Stimulated activated CD4-positive, alpha-beta T cell treated with anti-CD3 and anti-CD28 coated beads, Interleukin-12 subunit alpha, Interleukin-12 subunit beta, amount 100 ng/mL, for 4 hours (primary cell): Measurements from ENCODE around the gene TSPAN11.

Experiments
- DNase-seq: peaks from one replicate; pipeline ENCODE4 v3.0.0-alpha.2; 2020

Gene TSPAN11

DNA sequence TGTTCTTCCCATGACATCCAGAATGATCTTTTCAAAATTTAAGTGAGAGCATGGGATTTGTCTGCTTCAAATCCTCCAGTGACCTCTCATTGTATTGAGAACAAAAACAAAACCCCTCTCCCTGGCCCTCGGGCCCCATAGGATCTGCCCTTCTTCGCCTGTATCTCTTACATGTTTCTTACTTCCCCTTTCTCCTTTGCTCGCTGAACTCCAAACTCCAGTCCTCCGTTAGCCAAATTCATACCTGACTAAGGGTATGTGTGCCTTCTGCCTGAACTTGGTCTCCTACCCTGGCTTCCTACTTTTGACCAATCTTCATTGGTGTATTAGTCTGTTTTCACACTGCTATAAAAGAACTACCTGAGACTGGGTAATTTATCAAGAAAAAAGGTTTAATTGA is 13.2 kb upstream of the TSPAN11 start:
- DNase-seq: no peak

DNA sequence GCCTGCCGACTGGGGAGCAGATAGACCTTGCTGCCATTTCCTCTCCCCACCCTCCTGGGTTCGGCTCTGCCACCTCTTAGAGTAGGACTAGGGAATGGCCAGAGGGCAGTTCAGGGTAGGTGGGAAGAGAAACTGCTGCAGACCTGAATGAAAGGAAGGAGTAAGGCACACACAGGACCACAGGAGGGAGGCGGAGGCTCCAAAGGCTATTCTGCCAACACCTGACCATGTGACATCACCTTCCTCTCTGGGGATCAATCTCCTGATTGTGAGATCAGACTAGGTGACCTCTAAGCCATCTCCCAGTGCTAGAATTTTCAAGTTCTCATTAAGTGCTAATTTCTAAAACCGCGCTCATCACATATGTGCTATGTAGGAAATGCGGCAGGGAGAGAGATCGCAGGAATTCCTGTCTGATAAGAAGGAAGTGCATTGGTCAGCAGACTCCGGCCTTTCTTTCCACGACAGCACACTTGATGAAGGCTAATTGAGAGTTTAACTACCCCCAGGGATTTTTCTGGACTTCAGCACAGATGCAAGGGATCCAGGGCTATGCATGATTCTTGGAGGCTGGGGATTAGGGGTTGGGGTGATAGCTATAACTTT is 11.5 kb upstream of the TSPAN11 start:
- no peak for DNase-seq

DNA sequence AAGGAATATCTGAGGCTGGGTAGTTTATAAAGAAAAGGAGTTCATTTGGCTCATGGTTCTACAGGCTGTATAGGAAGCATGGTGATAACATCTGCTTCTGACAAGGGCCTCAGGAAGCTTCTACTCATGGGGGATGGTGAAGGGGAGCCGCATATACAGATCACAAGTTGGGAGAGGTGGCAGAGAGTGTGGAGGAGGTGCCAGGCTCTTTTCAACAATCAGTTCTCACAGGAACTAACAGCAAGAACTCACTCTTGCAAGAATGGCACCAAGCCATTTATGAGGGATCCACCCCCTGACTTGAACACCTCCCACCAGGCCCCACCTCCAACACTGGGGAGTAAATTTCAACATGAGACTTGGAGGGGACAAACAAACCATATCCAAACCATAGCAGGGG is 3.5 kb upstream of the TSPAN11 start:
- DNase-seq: no peak

DNA sequence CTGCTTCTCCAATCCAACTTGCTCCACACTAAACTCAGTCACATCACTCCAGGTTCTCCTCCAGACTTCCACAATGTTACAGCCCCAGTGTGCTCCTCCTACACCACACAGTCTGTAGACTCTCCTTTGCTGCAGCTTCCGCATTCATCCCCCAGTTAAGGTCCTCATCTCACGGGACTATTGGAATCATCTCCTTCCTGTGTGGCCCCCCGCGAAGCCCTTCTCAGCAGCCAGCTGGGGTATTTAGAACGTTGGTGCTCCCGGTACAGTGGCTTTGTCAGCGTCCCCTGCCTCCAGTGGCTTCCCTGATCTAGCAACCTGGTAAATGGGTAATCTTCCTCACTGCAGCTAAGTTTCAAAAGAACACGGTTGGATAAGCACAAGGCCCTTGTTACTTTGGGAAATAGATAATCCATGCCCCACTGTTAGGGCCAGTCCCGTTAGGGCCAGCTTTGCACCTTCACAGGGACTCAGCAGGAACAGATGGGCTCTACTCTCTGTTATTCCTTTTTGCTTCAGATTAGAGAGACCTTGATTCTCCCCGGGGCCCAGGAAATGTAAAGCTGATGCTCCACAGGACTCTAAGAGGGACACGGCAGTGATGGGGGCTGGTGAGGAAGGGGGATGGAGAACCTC is 823 bp upstream of the TSPAN11 start:
- DNase-seq: no peak

DNA sequence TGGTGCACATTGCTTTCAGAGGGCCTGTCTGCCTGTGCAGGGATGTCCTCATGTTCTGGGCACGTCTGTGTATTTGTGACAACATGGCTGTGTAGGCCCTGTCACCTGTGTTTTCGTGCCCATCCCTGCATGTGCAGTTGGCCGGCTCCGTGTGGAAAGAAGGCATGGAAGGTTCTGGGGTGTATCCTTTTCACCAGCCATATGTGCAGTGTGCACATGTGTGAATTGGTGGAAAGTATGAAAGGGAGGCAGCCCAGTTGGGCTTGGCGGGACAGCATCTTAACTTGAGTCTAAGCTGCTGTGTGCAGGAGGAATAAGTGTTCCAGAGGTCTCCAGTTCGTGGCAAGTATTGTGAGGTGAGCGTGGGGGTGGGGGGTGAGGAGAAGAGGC is 669 bp downstream of the TSPAN11 start:
- DNase-seq: no peak

DNA sequence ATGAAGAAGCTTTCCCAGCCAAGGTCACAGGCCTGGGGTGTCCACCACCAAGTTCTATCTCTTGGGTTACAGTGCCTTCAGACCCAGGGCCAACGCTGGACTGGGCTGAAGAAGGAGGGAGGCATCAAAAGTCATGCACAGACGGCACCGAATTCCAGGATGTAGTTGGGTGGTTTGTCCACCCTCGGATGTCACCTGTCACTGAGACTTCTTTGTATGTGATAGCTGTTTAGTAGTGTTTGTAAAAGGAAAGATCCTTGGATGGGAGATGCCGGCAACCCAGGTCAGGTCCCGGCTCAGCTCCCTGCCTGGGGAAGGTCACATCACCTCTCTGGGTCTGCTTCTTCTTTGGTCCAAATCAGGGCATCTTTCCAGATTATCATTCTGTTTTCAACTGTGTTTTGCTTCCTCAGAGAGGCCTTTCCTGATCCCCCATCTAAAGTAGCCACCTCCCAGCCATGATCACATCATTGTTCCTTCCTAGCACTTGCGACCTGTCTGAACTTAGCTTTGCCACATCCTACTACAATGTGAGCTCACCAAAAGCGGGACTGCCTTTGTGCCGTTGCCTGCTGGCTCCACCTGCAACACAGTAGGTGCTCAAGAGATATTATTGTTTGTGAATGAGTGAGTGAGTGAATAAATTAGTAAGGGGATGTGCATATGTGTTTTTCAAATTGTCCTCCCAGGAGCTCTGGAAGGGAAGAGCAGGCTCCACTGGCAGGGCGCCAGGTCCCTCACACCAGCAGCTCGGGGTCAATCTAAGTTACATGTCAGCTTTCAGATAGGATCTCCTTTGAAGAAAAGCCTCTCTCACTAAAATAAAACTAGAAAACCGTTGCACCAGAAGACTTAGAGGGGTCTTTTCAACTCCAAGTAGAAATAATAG is 2.1 kb downstream of the TSPAN11 start:
- DNase-seq: no peak

DNA sequence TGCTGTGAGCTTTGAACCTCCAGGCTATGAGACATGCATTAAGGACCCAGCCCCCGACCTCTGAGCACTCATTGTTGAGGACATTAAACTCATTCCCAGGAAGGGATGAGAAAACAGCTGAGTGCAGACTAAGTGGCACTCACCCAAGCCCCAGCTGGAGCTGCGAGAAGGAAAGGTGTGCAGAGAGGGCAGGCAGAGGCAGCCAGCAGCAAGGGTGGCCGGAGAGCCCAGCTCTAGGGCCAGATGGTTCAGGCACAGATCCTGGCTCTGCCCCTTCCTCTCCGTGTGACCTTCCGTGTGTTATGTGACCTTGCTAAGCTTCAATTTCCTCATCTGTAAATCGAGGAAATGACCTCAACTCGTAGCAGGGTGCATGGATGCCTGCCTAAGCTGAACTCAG is 3.7 kb downstream of the TSPAN11 start:
- DNase-seq: no peak

DNA sequence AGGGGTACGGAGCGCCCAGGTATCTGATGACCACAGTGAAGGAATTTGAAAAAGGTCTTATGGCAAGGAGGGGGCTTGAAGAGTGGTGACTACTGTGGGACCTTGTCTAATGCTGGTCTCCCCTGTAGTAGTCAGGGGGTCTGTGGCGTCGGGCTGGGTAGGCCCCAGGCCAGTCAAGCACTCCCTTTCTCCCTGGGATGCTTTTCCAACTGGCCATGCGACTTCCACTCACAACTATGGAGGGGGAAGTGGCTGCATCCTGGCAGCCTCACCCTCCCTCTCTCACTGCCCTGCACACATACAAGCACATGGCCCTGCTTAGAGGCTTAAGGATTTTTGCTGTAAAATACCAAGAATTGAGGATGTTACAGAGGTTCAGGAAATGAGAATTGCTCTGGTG is 4.1 kb downstream of the TSPAN11 start:
- DNase-seq: no peak

DNA sequence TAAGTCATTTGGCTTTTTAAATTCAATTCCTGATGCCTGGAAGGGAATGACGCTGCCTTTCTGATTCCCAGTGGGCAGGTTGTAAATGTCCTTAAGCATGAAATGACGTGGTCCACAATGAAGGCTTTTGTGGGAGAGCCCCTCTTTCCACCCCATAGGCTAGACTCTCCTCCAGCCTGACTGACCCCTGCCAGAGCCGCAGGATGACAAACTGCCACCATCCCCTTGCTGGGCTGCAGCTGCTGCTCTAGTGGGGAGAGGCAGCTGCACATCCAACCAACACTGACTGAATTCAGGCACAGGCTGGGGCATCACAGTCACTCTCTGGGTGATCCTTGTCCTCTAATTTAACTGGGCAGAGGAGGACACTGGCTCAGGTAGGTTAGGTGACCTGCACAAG is 6.3 kb downstream of the TSPAN11 start:
- no peak for DNase-seq

DNA sequence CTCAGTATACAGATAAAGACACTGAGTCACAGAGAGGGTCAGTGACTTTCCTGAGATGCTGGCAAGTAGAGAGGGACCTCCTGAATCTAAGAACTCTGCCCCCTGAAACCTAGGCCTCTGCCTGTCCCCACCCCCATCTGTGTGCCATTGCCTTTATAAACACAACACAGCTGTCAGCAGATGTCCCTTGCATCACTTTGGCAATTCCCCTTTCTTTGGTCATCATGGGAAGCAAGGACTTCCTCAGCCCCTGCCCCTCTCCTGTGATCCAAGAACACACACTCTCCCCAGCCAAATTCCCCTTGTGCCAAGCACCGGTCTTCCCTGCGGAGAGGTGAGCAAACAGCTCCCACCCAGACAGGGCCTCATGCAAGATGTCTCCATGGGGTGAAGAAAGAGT is 8.3 kb downstream of the TSPAN11 start:
- no peak for DNase-seq

DNA sequence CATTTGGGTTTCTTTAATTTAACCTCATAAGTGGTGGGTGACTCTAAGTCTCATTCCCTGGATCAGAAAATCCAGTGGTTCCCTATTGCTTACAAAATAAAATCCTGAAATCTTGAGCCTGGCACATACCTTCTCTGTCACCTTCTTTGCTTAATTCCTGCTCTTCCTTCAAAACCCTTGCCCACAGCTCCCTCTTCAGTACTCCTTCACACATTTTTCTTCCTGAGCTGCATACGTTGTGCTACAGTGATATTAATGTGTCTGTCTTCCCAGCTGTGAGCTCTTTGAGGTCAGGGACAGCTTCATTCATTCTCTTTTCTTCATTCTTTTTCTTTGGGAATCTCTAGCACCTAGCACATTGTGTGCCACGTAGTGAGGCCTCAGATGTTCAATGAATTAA is 9.5 kb downstream of the TSPAN11 start:
- DNase-seq: no peak

DNA sequence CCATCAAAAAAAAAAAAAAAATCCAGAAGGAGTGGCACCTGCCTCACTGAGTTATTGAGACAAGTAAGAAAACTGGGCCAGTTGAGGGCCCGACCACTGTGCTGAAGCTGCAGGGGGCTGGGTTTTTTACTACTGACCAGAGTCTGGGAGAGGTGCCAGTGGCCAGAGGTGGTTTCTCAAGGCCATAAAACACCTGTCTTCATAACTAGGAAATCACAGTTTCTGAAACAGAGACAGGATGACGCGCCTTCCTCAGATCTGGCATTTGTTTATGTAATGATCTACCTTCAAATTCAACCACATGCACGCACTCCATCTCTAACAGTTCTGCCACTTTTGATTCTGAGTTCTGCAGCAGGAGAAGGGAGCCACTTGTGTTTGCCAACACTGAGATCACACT is 12.7 kb downstream of the TSPAN11 start:
- DNase-seq: no peak

DNA sequence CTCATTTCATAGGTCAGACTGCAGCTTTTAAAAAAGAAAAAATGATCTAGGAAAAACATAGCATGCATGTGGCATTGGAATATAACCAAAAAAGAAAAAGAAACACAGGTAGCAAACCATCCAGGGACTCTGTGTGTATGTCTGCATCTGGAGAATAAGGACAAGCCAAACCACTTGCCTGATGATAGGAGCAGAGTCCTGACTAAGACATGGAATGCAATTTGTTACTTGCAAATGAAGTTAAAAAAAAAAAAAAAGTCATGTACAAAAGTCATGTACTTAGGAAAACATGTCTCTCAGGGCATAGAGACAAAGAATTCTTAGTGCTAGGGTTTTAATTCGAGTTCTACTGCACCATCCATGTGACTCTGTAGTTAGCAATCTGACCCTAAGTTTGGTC is 15.9 kb downstream of the TSPAN11 start:
- DNase-seq: no peak

DNA sequence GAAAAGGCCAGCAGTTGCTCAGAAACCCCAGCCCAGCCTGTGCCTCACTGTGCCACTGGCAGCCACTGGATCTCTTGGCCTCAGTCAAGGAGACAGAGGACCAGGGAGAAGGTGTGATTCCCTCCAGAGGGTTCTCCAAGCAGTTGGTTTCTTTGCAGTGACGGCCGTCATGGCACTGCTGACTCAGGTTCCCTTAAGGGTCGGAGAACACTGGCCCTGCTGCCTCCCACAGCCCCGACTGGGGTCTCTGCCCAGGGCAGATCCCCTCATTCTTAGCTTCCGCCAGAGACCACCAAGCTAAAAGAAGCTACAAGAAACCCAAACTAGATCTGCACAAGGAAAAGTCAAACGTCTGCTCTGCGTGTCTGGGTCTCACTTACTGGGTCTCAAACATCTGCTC is 16.4 kb downstream of the TSPAN11 start:
- no peak for DNase-seq

DNA sequence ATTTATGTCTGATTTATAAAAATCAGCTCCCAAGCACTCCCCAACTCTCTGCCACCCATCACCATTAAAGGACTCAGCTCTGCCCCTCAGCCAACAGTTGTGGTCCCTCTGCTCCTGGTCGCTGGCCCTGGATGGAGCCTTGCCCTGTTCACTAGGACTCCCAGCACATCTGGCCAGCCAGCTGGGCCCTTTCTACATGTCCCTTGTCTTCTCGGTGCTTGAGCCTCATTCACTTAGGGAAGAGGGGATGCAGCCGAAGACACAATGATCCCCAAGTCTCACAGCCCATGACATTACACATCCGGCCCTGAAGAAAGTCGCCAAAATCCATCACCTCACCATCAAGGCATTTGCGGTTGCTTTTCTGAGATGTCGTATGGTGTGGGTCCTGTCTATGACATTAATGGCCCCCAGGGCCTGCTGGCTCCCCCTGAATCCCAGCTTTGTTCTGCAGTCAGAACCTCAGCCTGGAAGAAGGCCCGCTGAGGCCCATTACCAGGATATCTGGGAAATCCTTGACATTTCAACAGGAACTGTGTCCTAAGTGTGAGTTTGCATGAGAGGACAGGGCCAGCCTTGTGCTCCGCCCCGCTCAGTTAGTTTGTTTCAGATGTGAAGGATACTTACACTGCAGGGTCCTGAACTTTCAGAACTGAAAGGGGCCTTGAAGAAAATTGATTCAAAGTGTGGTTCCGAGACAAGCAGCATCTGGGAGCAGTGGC is 19.1 kb downstream of the TSPAN11 start:
- no peak for DNase-seq

DNA sequence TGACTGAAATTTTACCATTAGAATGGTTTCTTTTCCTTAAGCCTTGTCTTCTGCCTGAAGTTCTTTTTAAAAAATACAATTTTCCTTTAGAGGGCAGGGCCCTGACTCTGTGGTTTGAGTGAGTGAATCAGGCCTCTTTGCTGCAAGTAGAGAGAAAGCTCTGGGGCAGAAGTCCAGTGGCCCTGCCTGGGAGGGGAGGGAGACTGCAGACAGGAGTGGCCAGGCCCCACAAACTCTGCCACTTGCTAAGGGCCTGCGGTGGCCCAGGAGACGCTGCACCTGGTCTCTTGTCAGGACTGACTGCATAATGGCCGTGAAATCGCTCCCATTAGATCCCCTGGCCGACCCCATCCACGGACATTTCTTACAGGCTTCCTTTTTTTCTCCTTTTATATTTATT is 25.5 kb downstream of the TSPAN11 start:
- DNase-seq: no peak

DNA sequence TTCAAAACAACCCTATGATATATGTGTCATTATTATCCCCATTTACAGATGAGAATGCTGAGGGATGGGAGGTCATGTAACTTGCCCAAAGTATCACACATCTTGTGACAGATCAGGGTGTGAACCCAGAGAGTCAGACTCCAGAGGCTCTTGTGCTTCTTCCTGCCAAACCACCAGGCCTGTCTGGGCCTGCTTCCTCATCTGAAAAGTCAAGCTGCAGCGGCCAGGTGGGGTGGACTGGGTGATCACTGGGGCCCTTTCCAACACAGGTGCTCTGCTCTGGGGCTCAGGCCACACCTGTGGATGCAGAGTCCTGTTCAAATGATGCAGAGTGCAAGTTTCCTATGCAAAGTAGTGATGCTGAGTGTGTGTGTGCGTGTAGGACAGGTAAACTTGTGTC is 26.7 kb downstream of the TSPAN11 start:
- DNase-seq: no peak

DNA sequence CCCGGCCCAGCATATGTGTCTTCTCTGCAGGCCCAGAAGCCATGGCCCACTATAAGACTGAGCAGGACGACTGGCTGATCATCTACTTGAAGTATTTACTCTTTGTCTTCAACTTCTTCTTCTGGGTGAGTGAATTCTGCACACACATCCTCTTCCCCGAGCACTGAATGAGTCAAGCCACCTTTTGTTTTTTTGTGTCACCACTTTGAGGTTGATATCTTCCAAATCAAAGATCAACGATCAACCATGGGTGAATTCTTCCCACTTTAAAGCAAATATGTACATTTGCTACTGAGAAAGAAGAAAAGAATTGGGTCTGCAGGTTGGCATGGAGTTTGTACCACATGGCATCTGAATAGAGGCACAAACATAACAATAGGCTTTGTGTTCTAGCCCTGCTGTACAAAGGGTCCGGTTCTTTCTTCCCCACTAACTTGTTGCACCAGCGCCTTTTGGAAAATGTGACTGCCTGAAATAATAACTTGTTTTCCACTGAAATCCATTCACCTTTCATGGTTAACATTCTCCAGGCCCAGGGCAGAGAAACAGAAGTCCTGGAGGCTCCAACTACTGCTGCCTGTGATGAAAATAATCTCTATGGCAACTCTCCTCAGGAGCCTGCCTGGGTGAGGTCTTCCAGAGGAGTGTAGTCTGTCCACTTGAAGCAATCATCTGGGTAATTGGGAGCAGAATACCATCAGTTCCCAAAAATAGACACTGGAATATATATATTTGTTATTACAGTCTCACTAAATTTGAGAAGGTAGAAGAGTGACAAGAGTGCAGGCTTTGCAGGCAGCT is 27.6 kb downstream of the TSPAN11 start:
- DNase-seq: no peak

DNA sequence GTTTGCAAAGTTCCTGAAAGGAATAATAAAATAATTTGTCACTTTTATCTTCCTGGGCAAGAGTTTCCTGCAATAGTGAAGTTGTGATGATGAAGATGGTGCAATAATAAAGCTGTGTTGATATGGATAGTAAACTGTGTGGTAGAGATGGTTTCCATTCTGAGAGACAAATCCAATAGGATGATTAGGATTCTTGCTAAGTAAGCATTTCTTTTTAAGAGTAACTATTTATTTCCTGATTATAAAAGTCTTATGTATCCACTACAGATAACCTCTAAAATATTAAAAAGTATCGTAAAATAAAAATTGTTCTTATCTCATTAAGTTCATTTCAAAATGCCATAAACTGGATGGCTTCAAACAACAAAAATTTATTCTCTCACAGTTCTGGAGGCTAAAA is 28.7 kb downstream of the TSPAN11 start:
- DNase-seq: no peak

DNA sequence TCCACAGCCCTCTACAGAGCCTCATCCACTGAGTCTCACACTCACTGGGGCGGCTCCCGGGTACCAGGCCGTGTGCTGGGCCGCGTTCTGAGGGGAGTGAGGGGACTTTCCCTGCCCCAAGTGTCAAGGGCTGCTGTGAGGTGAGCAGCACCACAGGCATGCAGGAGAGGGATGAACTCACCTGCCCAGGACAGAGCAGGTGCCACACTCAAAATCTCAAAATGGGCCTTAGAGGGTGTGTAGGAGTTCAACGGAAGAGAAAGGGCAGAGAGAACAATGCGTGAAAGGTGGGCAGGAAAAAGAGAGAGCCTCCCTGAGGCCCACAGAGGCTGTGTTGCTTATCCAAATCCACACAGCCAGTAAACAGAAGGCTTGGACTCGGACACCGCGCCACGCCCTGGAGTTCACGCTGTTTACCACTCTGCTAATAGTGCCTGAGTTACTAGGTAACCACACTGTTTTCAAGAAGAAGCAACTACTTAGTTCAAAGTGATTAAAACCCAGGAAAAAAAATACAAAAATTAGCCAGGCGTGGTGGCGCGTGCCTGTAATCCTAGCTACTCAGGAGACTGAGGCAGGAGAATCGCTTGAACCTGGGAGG is 32.7 kb downstream of the TSPAN11 start:
- DNase-seq: no peak

DNA sequence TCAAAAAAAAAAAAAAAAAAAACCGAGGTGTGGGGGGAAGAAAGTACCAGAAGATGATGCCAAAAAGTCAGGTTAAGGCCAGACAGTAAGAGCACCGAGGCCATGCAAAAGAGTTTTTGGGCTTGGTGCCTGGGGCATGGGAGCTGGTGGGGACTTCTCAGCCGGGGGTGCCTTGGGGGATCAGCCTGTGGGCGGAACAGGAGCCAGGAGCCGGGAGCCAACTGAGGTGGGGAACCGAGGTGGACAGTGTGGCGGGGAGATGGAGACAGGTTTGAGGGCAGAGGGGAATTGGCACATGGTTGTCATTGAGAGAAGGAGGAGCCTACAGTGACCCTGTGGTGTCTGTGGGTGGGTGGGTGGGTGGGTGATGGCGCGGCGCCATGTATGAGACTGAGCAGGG is 33.2 kb downstream of the TSPAN11 start:
- no peak for DNase-seq

DNA sequence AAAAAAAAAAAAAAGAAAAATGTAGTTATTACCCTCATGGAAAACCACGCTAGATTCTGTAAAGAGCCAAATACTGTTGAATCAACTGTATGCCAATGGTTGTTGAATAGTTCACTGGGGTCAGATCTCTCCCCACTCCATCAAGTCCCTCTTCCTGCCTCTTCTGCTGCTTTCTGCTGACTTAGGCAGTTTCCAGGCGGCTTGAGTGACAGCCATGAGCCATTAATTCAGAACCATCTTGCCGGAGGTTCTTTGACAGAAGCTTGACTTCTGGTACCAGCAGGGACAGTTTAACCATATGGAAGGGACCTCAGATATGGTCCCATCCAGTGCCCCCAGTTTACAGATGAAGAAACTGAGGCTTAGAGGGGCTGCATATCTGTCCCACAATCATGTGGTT is 34.5 kb downstream of the TSPAN11 start:
- DNase-seq: no peak
